ENCODE data around the gene HHLA2.
A peak's percentile ranks its signal among the peaks of the same experiment; 100 is the strongest.

HHLA2 gene

DNA sequence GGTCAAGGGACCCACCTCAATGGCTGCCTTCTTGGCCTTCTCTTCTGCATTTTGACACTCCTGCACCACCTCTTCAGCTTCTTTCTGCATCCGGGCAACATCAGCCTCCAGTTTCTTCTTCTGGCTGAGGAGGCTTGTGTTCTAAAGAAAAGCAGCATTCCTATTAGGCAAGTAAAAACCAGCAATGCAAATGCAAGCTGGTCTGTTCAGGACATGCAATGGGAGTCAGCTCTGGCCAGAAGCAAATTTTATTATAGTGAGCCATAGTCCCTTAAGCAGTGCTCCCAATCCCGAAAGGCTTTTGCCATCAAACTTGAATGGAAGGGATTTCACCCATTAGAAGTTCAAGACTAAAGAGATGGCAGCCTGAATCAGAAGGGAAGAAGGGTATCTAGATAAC lies 97.7 kb downstream of the HHLA2 start:
- no peak for DNase-seq

DNA sequence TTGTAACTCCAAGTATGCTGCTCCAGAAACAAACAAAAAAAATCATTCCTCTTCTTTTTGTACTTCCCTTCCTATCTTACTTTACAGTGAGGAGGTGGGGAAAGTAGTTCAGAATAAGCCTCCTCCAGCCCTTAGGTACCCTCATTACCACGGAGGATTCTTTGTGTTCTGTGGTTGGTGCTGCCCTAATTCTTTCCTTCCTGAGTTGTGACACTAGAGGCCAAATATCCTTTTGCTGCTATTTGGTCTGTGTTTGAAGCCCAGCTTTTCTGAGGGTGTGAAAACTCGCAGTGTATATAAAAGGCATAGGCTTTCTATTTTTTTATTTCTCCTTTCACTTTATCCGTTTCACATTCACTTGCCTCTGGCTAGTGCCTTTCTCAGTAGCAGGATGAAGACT lies 98.2 kb downstream of the HHLA2 start:
- DNase-seq, result no peak

DNA sequence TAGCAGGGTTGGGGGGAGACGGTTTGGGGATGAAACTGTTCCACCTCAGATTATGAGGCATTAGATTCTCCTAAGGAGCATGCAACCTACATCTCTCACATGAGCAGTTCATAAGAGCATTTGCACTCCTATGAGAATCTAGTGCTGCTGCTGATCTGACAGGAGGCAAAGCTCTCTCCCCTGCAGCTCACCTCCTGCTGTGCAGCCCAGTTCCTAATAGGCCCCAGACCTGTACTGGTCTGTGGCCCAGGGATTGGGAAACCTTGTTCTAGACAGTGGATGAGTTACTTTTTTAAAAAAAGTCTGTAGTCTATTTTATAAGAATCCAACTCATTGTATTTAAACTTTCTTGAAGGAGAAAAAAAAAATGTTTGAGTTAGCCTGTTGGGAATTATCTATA lies 100.0 kb downstream of the HHLA2 start:
- DNase-seq, result no peak

DNA sequence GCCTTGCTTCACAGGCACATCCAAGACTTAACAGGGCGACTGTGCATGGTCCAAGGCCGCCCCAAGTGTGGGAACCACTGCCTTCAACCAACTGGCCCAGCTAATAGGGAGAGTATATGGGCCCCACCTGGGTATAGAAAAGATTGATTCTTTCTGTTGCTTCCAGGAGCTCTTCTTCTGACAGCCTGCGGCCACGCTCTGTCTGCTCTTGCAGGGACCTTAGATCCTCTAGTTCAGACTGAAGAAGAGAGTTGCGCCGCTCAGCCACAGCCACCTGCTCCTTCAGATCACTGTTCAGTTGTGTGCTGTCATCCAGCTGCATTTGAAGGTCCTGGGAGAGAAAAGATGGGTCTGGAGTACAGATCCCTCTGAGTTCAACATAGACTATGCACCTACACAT lies 102.2 kb downstream of the HHLA2 start:
- DNase-seq, result no peak

DNA sequence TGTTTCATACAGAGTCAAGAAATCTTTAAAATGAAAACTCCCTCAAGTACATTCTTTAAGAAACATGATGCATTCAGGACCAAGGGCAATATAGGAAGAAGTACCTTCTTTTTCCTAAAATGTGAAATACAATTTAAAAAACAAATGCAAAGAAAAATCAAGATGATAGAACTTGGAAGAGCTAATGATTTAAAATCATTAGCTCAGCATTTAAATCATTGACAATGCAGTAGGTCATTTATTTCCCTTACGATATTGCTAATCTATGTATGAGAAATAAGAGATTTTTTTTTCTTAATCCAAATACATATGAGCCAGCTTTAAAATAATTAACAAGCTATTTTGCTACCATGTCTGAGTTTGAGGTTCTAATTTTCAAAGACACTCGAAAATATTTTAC lies 105.5 kb downstream of the HHLA2 start:
- DNase-seq, result no peak

DNA sequence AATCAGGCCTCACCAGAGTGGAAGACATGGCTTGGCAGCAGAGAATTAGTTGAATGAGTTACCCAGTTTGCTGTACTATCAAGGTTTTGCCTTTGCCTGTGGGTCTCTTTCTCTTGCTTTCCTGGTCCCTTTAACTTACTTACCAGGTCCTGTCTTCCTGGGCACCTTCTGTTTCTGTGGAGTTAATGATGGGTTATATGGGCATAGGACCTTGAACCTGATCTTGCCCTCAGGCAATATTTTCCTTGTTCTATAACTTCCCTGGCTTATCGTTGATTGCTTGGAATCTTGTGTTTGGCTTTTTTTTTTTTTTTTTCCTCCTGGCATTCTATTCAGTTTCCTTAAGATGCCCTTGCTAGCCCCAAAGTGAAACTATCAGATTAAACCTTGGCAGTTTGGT lies 106.8 kb downstream of the HHLA2 start:
- no peak for DNase-seq

DNA sequence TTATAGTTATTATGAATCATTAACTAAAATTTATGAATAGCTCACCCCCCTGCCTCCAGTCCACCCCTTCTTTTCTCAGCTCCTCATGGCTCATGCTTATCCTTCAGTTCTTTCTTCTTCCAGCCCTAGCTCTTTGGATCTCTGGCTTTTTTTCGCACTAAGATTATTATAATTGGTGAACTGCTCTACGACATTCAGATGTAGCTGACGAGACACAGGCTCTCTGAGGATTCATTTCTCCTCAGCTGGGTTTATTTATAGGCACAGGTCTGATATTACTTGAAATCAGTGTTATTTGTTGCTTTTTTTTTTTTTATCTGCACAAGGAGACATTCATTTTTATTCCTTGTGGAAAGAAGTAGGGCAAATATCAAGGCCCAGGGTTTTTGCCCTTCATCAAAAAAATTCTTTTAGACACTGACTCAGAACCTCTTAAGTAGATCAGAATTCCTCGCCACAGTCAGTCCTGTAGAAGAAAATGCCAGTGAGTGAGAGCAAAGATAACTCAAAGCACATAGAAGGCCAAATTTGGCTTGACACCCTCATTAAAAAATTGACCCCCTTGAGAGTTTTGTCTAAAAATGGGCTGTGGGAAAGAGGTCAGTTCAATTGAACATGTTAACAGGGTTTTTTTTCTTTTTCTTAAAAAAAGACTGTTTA lies 107.5 kb downstream of the HHLA2 start:
- no peak for DNase-seq

DNA sequence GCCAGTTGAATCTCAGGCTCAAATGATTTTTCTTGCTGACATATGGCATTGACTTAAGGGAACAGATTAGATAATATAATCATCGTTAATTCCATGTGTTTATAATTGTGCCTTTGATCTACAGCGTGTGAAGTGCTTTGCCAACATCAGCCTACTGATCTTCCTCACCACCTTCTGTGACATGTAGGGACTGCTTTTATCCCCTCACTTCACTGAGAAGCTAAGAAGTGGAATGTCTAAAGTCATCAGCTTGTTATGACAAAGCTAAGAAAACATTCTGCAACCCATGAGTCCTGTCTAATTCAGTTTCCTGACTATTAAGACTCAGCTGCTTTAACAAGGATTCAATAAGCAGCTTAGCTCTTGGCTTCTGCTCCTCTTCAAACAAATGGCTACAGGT lies 108.0 kb downstream of the HHLA2 start:
- DNase-seq, result no peak

DNA sequence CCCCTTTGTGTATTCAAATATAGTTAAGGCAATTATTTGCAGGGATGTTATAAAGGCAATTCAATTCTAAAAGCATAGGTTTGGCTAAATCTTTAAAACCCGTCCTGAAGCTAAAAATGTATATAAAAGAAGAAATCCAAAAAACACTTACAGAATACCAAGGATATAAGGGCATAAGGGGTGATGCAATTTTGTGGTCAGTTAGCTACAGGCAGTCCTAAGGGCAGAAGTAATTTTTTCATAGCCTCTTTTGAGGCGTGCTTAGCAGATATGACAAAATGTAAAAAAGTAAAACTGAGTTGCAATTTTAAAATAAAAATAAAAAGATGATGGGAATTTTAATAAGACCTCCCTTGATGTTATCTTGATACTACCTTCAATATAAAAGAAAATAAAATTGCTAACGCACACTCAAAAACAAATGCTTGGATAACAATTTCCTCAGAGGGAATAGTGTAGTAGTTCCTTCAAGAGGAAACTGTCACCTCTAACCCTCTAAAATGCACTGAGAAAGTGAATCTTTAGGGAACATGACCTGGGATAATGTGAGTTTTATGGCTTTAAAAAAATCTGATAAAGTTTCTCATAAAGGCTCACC lies 109.8 kb downstream of the HHLA2 start:
- DNase-seq, result no peak

DNA sequence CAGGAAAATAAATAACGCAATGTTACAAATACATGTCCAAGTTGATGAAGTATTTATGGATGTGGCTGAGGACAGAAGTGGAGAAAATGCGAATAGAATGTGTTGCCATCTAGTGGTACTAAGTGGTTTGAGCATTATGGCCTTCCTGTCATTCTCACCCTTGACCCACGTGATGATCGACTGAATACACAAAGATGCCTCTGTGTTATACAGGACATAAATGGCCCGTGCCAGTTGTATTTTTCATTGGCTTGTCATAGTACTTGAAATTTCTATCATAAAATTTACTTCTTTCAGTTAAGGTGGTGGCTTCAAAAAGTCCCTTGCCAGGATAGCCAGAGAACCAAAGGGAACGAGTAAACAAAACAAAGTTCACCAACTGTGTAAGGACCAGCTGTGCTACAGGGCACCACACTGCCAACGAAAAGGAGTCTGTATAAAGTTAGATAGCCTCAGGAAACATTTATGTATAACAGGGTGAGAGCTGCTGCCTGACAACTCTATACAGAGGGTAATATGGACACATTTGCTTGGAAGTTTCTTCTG lies 110.4 kb downstream of the HHLA2 start:
- peak in 7 of 14 donors; percentile 10 to 26 (median 17) for DNase-seq

DNA sequence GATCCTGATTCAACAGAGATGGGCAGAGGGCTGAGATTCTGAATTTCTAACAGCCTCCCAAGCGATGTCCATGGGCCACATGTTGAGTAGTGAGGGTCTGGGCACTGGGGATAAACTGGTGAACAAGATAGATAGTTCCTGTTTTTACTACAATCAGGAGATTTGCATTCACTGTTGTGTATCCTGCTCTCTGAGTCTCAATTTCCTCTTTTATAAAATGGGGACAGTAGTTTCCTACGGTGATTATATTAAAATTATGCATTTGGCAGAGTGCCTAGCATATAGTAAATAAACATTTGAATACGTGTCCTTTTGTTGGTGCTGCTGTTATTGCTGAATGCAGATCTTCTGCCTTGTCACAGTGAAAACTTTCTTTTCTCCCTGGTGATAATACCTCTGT lies 111.5 kb downstream of the HHLA2 start:
- no peak for DNase-seq

DNA sequence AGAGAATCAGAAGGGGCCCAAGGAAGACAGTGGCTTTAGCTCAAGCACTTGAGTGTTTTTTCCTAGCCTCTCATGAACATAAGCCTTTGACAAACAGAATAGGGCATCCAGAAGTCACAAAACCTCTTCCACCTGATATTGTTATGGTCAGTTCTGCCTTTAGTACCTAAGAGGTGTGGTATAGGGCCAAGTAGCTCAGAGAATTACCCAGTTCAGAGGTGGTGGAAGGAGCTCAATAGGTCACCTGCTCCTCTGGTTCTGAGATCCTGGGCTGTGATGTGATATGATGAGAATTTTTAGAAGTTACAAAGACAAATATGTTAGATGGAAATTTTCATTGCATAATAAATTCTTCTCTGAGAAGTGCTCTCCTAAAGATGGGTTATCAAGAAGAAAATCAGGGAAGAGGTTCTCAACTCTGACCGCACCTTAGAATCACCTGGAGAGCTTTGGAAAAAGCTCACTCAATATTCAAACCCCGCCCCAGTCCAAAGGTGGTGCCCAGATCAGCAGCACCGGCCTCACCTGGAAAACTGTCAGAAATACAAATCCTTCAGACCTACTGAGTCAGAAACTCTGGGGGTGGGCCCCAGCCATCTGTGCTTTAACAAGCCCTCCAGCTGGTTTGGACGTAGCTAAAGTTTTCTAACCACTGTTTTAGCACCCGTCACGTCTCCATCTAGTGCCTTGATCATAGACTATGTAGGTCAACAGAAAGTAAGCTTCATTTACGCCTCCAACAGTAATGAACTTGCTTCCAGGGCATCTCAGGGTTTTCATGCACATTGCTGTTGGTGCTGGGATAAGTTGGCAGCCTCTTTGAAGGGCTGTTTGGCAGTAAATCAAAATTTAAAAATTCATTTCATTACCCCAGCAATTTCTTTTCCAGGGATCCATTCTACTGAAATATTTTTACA lies 112.8 kb downstream of the HHLA2 start:
- no peak for DNase-seq

DNA sequence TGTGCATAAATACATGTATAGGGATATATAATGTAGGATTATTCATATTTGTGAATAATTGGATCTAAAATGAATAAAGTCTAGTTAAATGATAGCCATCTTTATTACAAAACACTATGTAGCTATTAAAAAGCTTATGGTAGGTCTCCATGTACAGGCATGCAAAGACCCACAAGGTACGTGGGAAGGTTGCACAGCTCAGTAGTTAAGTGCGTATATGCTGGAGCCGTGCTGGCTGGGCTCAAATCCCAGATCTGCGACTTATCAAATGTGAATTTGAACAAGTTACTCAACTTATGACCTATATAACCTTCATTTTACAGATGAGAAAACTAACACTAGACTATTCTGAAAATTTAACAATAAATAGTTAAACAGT lies 113.4 kb downstream of the HHLA2 start:
- DNase-seq, result no peak

DNA sequence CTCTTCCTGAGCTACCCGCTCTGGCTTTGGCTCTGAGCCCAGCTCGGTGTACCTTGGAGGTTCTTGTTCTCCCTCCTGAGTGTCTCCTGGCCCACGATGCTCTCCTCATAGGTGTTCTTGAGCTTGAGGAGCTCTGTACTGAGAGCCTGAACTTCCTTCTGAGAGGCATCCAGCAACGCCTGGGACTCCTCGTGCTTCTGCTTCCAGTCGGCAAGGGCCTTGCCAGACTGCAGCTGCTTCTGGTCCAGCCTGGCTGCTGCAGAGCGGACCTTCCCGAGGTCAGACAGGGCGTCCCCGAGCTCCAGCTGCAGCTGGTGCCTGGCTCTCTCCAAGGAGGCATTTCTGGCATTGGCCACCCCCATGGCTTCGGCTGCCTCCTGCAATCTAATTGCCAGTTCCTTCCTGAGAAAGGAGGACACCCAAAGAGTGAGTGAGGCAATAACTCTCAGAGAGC lies 114.2 kb downstream of the HHLA2 start:
- DNase-seq, result no peak

DNA sequence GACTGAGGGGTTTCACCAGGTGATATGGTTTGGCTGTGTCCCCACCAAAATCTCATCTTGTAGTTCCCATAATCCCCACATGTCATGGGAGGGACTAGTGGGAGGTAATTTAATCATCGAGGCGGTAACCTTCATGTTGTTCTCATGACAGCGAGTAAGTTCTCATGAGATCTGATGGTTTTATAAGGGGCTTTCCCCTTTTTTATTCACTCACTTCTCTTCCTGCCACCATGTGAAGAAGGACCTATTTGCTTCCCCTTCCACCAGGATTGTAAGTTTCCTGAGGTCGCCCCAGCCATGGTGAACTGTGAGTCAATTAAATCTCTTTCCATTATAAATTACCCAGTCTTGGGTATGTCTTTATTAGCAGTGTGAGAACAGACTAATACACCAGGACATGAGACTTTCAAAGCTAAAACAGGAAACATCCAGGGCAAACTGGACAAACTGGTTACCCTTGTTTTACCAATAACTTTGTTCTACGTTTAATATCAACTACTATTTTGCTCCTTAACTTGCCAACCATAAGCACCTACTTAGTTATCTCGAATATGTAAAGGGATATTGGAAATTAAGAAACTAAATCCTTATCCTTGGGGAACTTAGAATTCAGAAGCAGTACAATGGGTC lies 115.9 kb downstream of the HHLA2 start:
- no peak for DNase-seq

DNA sequence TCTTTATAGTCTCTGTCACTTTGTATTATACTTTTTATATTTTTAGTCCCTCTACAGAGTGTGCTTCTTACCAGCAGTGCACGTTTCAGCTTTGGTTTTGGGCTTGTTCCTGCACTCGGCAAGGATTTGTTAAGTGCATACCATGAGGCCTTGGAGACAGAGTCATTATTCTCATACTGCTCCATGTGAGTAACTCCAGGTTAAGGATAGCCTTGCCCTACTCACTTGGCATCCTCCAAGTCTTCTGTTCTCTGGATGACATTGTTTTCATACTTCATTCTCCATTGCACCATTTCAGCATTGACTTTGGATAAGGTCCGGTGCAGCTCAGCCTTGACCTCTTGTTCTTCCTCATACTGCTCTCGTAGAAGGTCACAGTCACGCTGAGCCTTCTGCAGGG lies 117.7 kb downstream of the HHLA2 start:
- DNase-seq, result no peak

DNA sequence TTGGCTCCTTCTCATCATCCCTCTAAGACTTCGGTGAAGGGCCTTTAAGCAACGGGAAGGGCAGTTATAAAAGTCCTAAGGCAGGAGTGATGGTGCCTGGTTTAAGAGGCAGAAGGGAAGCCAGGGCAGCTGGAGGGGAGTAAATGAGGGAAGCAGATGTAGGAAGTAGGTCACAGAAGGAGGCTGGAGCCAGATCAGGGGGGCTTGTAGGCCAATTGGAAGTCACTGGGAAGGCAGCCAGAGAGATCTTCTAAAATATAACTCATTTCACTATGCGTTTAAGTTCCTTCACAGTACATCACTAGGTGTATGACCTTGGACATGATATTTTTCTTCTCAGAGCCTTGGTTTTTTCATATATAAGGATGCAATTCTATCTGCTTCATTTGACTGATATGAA lies 119.3 kb downstream of the HHLA2 start:
- no peak for DNase-seq

DNA sequence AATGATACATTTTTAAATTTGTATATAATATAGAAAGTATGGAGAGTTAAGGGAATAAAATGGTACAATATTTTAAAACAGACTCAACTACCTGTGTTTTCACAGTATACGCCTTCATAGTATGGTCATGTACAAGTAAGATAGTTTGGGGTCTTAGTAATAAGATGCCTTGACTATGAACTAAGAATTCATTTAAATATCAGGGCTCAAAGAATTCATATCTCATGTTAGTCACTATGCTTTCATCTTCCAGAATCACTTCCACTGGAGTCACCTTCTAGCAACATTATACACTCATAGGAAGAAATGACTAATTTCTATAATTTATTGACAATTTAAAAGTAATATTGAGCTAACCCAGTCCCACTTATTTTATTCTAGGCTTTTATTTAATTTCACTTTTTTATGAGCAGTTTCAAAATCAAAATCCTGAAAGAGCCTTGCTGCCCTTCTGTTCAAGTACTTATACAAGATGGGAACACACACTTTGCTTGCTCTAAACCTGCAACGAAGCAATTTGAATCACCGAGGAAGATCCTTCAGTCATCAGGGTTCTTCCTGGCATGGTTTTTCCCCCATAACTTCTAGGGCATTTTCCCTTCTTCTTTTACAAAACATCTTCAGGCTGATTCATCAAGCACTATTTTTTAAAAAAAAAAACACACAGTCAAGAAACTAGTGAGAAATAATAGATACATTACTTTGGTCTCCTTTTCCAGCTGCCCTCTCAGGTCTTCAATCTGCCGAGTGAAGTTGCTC lies 119.9 kb downstream of the HHLA2 start:
- DNase-seq, result no peak

DNA sequence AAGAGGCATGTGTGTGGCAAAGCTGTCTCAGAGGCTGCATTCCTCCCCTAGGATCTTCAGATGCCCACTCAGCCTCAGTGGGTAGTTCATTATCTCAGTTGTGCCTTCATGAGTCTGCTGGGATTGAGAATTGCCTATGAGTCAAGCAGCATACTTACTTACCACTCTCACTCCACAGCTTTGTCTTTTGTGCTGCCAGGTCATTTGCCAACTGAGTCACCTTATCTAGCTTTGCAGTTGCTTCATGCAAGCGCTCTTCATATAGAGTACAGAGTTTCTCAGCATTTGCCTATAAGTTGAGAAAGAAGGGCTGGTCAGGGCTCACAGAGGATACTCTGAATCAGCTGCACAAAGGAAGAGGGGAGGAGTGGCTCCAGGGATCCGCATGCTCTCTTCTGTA lies 124.6 kb downstream of the HHLA2 start:
- DNase-seq, result no peak
